GM19463 (cell line): Measurements from ENCODE around the gene SUGCT.

Experiments
- ATAC-seq: cut with Tn5 transposase; IDR thresholded peaks from one replicate; pipeline ENCODE4 v1.9.1; 2021; ENCODE audit warnings: mild to moderate bottlenecking, moderate library complexity; ENCODE audit not compliant: unreplicated experiment

SUGCT gene

DNA sequence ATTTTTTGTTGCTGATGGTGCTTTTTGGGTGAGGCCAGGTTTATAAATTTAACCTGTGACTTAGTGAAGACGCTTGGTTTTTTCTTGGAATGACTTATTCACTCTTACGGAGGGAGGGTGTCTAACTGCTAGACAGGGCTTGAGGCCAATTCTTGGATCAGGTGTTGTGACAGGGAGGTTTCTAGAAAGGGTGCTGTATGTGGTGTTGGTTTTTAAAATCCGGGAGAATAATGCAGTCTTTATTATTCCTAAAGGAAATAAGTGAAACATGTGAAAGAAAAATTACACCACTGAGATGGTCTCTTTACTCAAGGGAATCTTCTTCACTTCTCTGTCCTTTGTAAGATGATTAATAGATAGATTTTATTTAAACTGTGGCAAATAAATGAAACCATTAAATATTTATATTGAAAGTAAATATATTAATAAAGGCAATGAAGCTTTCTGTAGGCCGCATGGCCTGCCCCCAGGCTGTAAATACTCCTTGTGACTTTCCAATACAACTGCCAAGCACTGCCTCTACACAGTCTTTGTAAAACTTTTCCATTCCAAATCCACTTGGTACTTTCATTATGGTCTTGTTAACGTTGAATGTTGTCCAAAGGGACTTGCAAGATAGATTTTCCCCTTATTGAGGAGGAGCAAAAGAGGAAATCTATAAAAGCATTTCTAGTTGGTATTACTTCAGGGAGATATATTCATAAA is 323.1 kb downstream of the SUGCT start:
- no peak for ATAC-seq

DNA sequence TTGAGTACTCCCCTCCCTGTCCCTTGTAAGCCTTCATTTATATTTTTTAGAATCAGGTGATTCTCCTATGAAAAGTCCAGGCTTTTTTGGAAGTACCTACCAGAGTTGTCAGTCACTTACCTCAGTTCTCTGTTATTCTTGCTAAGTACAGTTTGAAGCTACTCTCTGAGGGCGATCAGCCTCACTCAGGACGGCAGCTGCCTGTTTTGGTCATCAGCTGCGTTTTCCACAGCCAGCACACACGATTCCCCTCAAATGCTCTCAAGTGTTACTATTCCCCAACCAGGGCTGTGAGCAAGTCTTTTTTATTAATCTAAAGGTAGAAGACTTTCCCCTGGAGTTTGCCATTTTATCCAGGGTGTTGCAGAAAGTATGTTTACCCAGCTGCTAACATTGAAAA is 328.6 kb downstream of the SUGCT start:
- no peak for ATAC-seq

DNA sequence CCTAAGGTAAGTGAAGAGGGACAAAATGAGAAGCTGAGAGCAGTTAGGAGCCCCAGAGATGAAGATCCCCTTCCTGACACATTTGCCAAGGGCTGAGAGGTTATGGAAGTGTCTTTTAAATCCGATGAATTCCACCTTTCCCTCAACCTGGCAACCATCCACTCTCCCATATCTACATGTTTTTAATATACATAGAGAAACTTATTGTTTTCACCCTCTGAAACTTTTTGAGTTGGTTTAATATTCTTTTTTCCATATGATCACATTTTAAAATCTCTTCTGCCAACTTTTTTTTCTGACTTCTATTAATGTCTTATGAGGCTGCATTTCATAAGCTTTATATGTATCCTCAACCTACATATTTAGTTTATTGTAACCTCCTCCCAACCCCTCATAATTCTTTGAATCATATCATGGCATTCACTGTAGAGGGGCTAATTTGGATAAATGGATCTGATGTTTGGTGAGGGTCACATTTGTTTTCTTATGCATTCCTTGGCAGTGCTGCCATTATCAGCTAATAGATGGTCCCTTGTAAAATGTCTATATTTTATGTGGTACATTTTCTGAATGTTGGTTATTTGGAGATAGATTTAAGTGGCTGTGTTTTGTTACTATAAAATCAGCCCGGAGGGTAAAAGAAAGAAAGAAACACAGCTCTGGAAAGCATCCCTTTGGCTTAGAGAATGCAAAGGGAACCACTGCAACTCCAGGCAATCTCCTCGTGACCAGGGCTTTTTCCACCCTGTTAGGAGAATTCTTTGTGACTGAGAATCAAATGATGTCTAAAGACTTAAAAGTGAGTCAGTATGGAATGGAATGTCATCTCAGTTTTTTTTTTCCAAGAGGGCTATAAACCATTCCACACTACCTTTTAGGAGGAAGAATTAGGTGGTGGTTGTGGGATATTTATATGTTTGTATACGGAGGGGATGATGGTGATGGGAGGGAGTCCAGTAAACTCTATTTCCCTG is 334.4 kb downstream of the SUGCT start:
- ATAC-seq, result no peak

DNA sequence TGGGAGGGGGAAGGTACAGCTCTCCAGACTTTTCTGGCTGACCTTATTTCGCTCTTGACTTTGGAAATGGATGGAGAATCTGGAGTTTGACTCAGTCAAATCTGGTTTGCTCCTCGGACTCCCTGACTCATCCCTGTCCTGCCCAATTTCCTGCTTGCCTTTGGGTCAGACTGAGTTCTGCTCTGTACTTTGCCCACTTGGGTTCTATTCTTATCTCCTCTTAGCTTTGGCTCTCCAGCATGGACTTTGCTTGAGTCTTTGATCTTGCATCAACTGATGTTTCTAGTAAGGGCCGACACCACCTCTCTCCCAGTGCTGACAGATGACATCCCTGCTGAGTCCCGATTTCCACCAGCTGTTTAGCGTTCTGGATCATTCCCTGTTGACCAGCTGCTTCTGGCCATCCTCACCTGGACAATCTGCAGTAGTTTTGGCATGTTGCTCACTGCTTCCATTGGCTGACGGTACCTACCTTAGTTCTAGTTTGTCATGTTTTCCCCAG is 335.3 kb downstream of the SUGCT start:
- ATAC-seq, result no peak

DNA sequence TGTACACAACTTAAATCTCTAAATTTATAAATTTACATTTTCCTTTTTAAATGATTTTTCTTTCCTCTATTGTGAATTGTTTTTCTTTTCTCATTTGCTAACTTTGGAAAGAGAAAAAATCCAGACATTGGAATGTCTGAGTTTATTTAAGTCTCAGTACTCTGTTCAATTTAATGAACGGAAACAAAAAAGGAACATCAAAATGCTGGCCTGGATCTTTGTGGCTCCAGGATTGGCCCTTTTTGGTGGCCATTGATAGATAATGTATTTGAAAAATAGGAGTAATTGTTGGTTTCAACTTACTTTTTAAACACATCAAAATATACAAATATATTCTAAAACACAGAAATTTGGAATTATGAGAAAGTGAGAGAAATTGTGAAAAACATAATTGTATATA is 336.0 kb downstream of the SUGCT start:
- ATAC-seq, result no peak

GRCh38 chr7:40471891-40472290 is 337.1 kb downstream of the SUGCT start:
- no peak for ATAC-seq

DNA sequence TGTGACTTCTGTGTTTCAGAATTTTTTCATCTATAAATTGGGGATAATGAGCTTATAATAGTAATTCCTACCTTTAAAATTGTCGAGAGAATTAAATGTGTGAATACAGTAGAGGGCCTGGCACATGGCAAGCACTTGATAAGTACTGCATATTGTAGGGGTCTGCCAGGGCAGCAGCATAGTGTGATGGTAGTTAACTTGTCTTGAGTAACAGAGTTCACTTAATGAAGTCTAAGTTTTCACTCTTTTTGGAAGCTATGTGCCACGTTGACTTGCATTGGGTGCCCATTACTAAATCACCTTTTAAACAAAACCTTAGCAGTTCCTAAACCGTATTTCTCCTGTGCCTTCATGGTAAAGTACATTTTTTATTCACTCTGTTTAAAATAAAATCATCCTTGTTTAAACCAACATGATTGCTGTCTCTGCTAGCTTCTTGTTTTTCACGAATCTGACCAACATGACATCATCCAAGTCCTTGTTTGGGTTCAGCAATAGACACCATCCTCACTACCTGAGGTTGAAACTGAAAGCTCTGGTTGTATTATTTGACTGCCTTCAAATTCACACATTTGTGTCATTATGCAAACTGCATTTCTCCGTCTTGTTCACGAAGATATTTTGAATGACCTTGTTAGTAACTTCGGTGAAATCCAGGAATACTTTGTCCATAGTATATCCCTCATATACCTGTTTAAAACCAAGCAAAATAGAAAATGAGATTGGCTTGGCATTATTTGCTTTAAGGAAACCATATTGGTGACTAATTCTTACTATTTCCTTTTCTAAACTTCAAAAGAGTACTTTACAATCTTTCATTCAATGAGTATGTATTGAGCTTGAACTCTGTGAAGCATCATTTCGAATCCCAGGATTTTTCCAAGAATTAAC is 340.2 kb downstream of the SUGCT start:
- peak; percentile 99 for ATAC-seq

- ATAC-seq, result peak; percentile 5
Observed at GRCh38 chr7:40475681-40475982, 340.8 kb downstream of the SUGCT start.

- no peak for ATAC-seq
Observed at GRCh38 chr7:40477094-40477493, 342.3 kb downstream of the SUGCT start.

GRCh38 chr7:40482845-40483244 is 348.0 kb downstream of the SUGCT start:
- ATAC-seq, result no peak

DNA sequence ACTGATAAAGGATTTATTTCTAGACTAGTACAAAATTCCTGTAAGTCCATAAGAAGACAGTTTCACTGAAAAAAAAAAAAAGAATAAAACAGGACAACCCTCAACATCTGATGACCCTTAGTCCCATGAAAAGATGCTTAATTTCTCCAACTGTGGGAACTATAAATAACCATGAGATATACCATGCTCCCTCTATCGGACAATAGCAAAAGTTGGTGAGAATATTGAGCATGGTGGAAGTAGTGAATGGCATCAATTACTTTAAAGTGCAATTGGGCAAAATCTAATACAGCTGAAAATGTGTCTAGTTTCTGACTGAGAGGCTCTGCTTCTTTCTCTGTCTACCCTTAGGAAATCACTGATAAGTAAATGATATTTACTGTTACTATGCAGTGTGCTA is 348.8 kb downstream of the SUGCT start:
- ATAC-seq, result no peak

GRCh38 chr7:40489844-40490602 is 355.2 kb downstream of the SUGCT start:
- ATAC-seq, result no peak

- ATAC-seq, result no peak
Observed at GRCh38 chr7:40490603-40490924, 355.8 kb downstream of the SUGCT start.

- ATAC-seq, result no peak
Observed at GRCh38 chr7:40492946-40493345, 358.1 kb downstream of the SUGCT start.

DNA sequence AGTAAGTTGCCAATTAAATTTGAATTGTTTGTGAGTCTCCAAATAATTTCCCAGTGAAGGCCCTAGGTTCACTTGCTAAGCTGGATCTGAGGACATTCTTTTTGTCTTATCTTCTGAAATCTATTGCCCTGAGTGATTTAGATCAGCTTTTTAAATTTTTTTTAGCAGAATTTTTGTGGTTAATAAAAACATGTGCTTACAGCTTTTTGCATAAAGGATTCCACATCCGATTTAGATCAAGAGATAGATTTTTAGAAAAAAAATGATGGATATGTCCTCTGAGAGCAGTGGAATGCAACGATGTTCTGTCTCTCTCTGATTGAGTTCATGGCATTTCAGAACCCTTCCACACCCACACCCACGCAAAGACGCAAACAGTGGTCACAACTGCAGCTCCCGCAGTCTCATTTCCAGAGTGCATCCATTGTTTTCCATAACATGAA is 358.8 kb downstream of the SUGCT start:
- no peak for ATAC-seq

DNA sequence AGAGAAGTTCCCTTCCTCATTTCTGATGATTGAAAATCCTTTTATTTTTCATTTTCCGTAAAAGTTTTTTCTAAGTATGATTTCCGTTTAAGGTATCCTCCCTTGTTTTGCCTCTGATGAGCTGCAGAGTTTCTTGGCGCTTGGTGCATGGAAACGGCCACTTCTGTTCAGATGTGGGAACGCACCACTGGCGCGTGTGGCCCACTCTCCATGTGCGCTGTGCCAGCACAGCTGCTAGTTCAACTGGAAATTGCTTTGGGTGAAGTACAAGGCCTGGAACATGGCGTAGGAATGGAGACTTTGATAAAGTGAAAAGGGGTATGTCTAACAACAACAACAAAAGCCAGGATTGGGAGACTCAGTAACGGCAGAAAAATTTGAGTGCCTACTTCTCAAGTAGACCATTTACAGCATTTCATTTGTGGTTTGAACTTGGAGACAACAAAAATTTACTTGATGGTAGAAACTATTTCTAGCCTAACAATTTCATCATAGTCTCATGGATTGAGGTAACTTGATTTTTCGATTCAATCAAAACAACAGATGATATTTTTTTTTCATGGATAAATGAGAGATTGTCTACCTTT is 364.2 kb downstream of the SUGCT start:
- ATAC-seq, result no peak

- no peak for ATAC-seq
Observed at GRCh38 chr7:40499718-40500117, 364.9 kb downstream of the SUGCT start.

DNA sequence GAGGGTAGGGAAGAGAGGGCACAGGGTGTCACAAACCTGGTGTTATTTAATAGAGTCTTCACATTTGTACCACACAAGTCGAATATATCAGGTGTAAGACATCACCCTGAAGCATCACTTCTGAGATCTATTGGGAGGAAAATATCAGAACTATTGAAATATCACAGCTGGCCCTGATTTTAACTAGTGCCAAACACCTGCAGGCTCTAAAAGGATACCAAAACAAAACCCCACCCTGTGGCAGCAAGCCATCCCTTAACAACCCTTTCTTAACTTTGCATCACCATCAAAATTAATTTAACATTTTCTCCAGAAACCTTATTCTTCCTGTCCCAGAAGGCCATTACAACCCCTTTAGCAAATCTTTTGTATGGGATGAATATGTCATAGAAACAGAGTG is 365.4 kb downstream of the SUGCT start:
- no peak for ATAC-seq

GRCh38 chr7:40502359-40502758 is 367.6 kb downstream of the SUGCT start:
- ATAC-seq, result no peak

- no peak for ATAC-seq
Observed at GRCh38 chr7:40506158-40506557, 371.4 kb downstream of the SUGCT start.
